ENCODE results near the gene HMGN4. TPM values are rescaled to one million over a fixed set of nuclear protein-coding genes. Genes with fewer than 3 reads are reported as not detected.

The HMGN4 gene
- total RNA-seq, 1 donor from 2014 or later, result 49.4 TPM

DNA sequence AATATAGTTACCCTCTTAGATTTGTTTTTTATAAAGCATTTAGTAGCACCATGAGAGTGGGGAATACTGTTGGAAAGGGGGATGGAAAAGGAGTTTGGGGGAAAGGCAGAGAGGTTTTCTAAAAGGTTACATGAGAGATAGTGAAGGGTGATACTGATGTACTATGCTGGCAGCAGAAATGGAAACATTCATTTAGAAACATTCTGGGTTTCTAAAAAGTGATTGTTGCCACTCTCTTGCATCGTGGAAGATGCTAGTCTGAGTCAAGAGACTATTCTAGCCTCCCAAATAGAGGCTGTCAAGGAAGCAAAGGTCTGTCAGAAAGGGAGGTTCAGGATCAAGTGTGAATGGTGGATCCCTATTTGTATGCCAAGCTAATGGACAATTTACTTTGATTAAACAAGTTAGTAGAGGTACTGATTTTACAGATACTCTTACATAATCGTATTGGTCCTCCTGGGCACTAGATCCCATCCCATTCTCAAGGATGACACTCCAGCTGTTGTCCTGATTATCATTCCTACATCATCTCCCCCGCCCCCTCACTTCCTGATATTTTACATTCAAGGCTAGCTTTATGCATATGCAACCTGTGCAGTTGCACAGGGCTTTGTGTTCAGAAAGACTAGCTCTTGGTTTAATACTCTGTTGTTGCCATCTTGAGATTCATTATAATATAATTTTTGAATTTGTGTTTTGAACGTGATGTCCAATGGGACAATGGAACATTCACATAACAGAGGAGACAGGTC lies 43.2 kb downstream of the HMGN4 start:
- Mint-ChIP-seq H3K27ac (ENCODE audit: unreplicated experiment) (no peak overlapping the region), H3K27me3 (ENCODE audit: low read depth, unreplicated experiment) (peaks cover 33% of the 10 kb centered on the region), H3K36me3 (ENCODE audit: low read depth, unreplicated experiment) (no peaks in the 10 kb centered on the region), H3K9me3 (ENCODE audit: unreplicated experiment) (peaks cover 10% of the 10 kb centered on the region), H3K4me3 (ENCODE audit: unreplicated experiment) (no peak overlapping the region), H3K4me1 (ENCODE audit: low read depth, unreplicated experiment) (no peaks in the 10 kb centered on the region)
- Histone ChIP-seq H3K79me2 (ENCODE audit: insufficient read depth, low read length) (no peaks in the 10 kb centered on the region), H4K20me1 (ENCODE audit: insufficient read depth, low read length) (no peaks in the 10 kb centered on the region), H2AFZ (ENCODE audit: low read depth, low read length) (no peak overlapping the region), H3K9me3 (ENCODE audit: insufficient read depth, low read depth, low read length) (no peaks in the 10 kb centered on the region), H3K4me3 (ENCODE audit: insufficient read depth, low read depth, low read length) (no peak overlapping the region), H3K4me1 (ENCODE audit: insufficient read depth, low read length) (peaks cover 3% of the 10 kb centered on the region), H3K27ac (ENCODE audit: low read depth, low read length) (no peak overlapping the region), H3K9ac (ENCODE audit: low read length) (no peak overlapping the region), H3K27me3 (ENCODE audit: insufficient read depth, low read length) (peaks cover 7% of the 10 kb centered on the region), H3K36me3 (ENCODE audit: insufficient read depth, low read length) (no peaks in the 10 kb centered on the region), H3K4me2 (ENCODE audit: low read length) (no peak overlapping the region)
- DNase-seq (ENCODE audit: low read depth) (no peak), FAIRE-seq (no peak)
- TF ChIP-seq, protein P1, sequence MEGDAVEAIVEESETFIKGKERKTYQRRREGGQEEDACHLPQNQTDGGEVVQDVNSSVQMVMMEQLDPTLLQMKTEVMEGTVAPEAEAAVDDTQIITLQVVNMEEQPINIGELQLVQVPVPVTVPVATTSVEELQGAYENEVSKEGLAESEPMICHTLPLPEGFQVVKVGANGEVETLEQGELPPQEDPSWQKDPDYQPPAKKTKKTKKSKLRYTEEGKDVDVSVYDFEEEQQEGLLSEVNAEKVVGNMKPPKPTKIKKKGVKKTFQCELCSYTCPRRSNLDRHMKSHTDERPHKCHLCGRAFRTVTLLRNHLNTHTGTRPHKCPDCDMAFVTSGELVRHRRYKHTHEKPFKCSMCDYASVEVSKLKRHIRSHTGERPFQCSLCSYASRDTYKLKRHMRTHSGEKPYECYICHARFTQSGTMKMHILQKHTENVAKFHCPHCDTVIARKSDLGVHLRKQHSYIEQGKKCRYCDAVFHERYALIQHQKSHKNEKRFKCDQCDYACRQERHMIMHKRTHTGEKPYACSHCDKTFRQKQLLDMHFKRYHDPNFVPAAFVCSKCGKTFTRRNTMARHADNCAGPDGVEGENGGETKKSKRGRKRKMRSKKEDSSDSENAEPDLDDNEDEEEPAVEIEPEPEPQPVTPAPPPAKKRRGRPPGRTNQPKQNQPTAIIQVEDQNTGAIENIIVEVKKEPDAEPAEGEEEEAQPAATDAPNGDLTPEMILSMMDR (IDR thresholded peaks at IDR 0.05; ENCODE audit: insufficient read depth, low read depth, low read length), result no peak
- TF ChIP-seq EZH2 (IDR thresholded peaks at IDR 0.05; ENCODE audit: insufficient read depth, low read length), result no peak

DNA sequence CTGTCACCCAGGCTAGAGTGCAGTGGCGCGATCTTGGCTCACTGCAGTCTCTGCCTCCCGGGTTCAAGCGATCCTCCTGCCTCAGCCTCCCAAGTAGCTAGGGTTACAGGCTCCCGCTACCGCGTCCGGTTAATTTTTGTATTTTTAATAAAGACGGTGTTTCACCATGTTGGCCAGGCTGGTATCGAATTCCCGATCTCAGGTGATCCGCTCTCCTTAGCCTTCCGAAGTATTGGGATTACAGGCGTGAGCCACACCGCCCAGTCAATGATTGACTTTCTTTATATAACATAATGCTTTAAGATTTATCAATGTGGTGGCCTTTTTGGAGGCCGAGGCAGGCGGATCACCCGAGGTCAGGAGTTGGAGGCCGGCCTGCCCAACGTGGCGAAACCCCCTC lies 50.8 kb downstream of the HMGN4 start:
- H3K9me3 ChIP-seq (ENCODE audit: insufficient read depth, low read depth, low read length), result no peaks in the 10 kb centered on the region
- H3K4me1 ChIP-seq (ENCODE audit: insufficient read depth, low read length), result no peaks in the 10 kb centered on the region
- no peaks in the 10 kb centered on the region for H3K79me2 ChIP-seq (ENCODE audit: insufficient read depth, low read length)
- Mint-ChIP-seq H3K4me1 (ENCODE audit: low read depth, unreplicated experiment) (no peaks in the 10 kb centered on the region), H3K27me3 (ENCODE audit: low read depth, unreplicated experiment) (peaks cover 14% of the 10 kb centered on the region), H3K4me3 (ENCODE audit: unreplicated experiment) (no peak overlapping the region), H3K27ac (ENCODE audit: unreplicated experiment) (no peak overlapping the region), H3K9me3 (ENCODE audit: unreplicated experiment) (no peaks in the 10 kb centered on the region), H3K36me3 (ENCODE audit: low read depth, unreplicated experiment) (no peaks in the 10 kb centered on the region)
- H3K27ac ChIP-seq (ENCODE audit: low read depth, low read length), result no peak overlapping the region
- no peak for FAIRE-seq
- H4K20me1 ChIP-seq (ENCODE audit: insufficient read depth, low read length), result no peaks in the 10 kb centered on the region
- H3K27me3 ChIP-seq (ENCODE audit: insufficient read depth, low read length), result peaks cover 22% of the 10 kb centered on the region
- H3K4me2 ChIP-seq (ENCODE audit: low read length), result no peak overlapping the region
- H3K9ac ChIP-seq (ENCODE audit: low read length), result no peak overlapping the region
- no peak for DNase-seq (ENCODE audit: low read depth)
- TF ChIP-seq, protein P1 (IDR thresholded peaks at IDR 0.05; ENCODE audit: insufficient read depth, low read depth, low read length), result no peak
- TF ChIP-seq EZH2 (IDR thresholded peaks at IDR 0.05; ENCODE audit: insufficient read depth, low read length), result no peak
- H3K36me3 ChIP-seq (ENCODE audit: insufficient read depth, low read length), result no peaks in the 10 kb centered on the region
- no peak overlapping the region for H3K4me3 ChIP-seq (ENCODE audit: insufficient read depth, low read depth, low read length)
- H2AFZ ChIP-seq (ENCODE audit: low read depth, low read length), result no peak overlapping the region

GRCh38 chr6:26592649-26593048 lies 54.5 kb downstream of the HMGN4 start:
- Histone ChIP-seq H3K4me3 (ENCODE audit: insufficient read depth, low read depth, low read length) (no peak overlapping the region), H3K27me3 (ENCODE audit: insufficient read depth, low read length) (peaks cover 22% of the 10 kb centered on the region), H3K27ac (ENCODE audit: low read depth, low read length) (no peak overlapping the region), H3K9ac (ENCODE audit: low read length) (no peak overlapping the region), H2AFZ (ENCODE audit: low read depth, low read length) (no peak overlapping the region), H3K36me3 (ENCODE audit: insufficient read depth, low read length) (no peaks in the 10 kb centered on the region), H3K4me1 (ENCODE audit: insufficient read depth, low read length) (peaks cover 13% of the 10 kb centered on the region), H3K9me3 (ENCODE audit: insufficient read depth, low read depth, low read length) (no peaks in the 10 kb centered on the region), H4K20me1 (ENCODE audit: insufficient read depth, low read length) (peaks cover 4% of the 10 kb centered on the region), H3K79me2 (ENCODE audit: insufficient read depth, low read length) (peaks cover 9% of the 10 kb centered on the region), H3K4me2 (ENCODE audit: low read length) (no peak overlapping the region)
- H3K9me3 Mint-ChIP-seq (ENCODE audit: unreplicated experiment), result no peaks in the 10 kb centered on the region
- no peak overlapping the region for H3K4me3 Mint-ChIP-seq (ENCODE audit: unreplicated experiment)
- no peak overlapping the region for H3K27ac Mint-ChIP-seq (ENCODE audit: unreplicated experiment)
- DNase-seq (ENCODE audit: low read depth) (no peak), FAIRE-seq (no peak)
- no peaks in the 10 kb centered on the region for H3K4me1 Mint-ChIP-seq (ENCODE audit: low read depth, unreplicated experiment)
- H3K27me3 Mint-ChIP-seq (ENCODE audit: low read depth, unreplicated experiment), result peaks cover 5% of the 10 kb centered on the region
- H3K36me3 Mint-ChIP-seq (ENCODE audit: low read depth, unreplicated experiment), result no peaks in the 10 kb centered on the region
- TF ChIP-seq, protein P1 (IDR thresholded peaks at IDR 0.05; ENCODE audit: insufficient read depth, low read depth, low read length), result no peak
- TF ChIP-seq EZH2 (IDR thresholded peaks at IDR 0.05; ENCODE audit: insufficient read depth, low read length), result no peak
